SK-N-SH treated with all-trans-retinoic acid at 6 μM for 48 hours (cell line): Measurements from ENCODE around the gene OTX2.

Source experiments
- ATAC-seq: fragments of 200-7000 bp; cut with Tn5 transposase; 3 replicates; pipeline ENCODE4 v1.9.1; 2020; ENCODE audit warnings: mild to moderate bottlenecking, moderate library complexity
- ARNTL ChIP-seq: fragments of 450-650 bp; formaldehyde crosslinking; IDR thresholded peaks from 2 replicates; pipeline ENCODE4 v1.5.0; 2020; ENCODE audit warnings: low read depth, mild to moderate bottlenecking, moderate library complexity, borderline replicate concordance
- BACH2 ChIP-seq: fragments of 250-450 bp; sonication (Bioruptor Pico); IDR thresholded peaks from 2 replicates; pipeline ENCODE4 v1.9.0; 2021; ENCODE audit warnings: mild to moderate bottlenecking, borderline replicate concordance
- CSDC2 ChIP-seq: fragments of 250-450 bp; sonication (Bioruptor Pico); IDR thresholded peaks from 2 replicates; pipeline ENCODE4 v1.5.0; 2020; ENCODE audit warnings: mild to moderate bottlenecking, moderate library complexity
- CSRNP3 ChIP-seq: fragments of 250-450 bp; sonication (Bioruptor Pico); IDR thresholded peaks from 2 replicates; pipeline ENCODE4 v1.5.1; 2021; ENCODE audit warnings: mild to moderate bottlenecking, moderate library complexity
- ESRRG ChIP-seq: fragments of 250-450 bp; sonication (Bioruptor Pico); IDR thresholded peaks from 2 replicates; pipeline ENCODE4 v1.6.1; 2021; ENCODE audit warnings: mild to moderate bottlenecking
- GLIS3 ChIP-seq: fragments of 250-450 bp; sonication (Bioruptor Pico); IDR thresholded peaks from 2 replicates; pipeline ENCODE4 v1.5.0; 2020; ENCODE audit warnings: mild to moderate bottlenecking, moderate library complexity
- ISL1 ChIP-seq: fragments of 250-450 bp; sonication (Bioruptor Pico); IDR thresholded peaks from 2 replicates; pipeline ENCODE4 v2.1.2; 2022; ENCODE audit warnings: mild to moderate bottlenecking, moderate library complexity
- OSR1 ChIP-seq: fragments of 250-450 bp; sonication (Bioruptor Pico); IDR thresholded peaks from 2 replicates; pipeline ENCODE4 v1.8.0; 2022; ENCODE audit warnings: moderate library complexity, mild to moderate bottlenecking, inconsistent platforms
- PPARA ChIP-seq: fragments of 250-450 bp; sonication (Bioruptor Pico); IDR thresholded peaks from 2 replicates; pipeline ENCODE4 v1.5.0; 2020; ENCODE audit warnings: mild to moderate bottlenecking, borderline replicate concordance
- RARB ChIP-seq: fragments of 250-450 bp; sonication (Bioruptor Pico); IDR thresholded peaks from 2 replicates; pipeline ENCODE4 v1.8.0; 2021; ENCODE audit warnings: mild to moderate bottlenecking, moderate library complexity
- SNAI2 ChIP-seq: fragments of 250-450 bp; sonication (Bioruptor Pico); IDR thresholded peaks from 2 replicates; pipeline ENCODE4 v1.5.0; 2020; ENCODE audit warnings: mild to moderate bottlenecking, moderate library complexity
- TCF4 ChIP-seq: fragments of 250-450 bp; sonication (Bioruptor Pico); IDR thresholded peaks from 2 replicates; pipeline ENCODE4 v1.8.0; 2021; ENCODE audit warnings: mild to moderate bottlenecking, moderate library complexity, borderline replicate concordance
- TOX ChIP-seq: fragments of 250-450 bp; sonication (Bioruptor Pico); IDR thresholded peaks from 2 replicates; pipeline ENCODE4 v1.8.0; 2021; ENCODE audit warnings: mild to moderate bottlenecking, moderate library complexity, borderline replicate concordance
- TSHZ2 ChIP-seq: fragments of 250-450 bp; sonication (Bioruptor Pico); IDR thresholded peaks from 2 replicates; pipeline ENCODE4 v1.5.0; 2020; ENCODE audit warnings: mild to moderate bottlenecking, moderate library complexity
- ZC3H10 ChIP-seq: fragments of 250-450 bp; sonication (Bioruptor Pico); IDR thresholded peaks from 2 replicates; pipeline ENCODE4 v1.5.1; 2021; ENCODE audit warnings: mild to moderate bottlenecking, moderate library complexity
- ZFP3 ChIP-seq: fragments of 250-450 bp; sonication (Bioruptor Pico); IDR thresholded peaks from 2 replicates; pipeline ENCODE4 v1.5.0; 2020; ENCODE audit warnings: mild to moderate bottlenecking, moderate library complexity
- ZFP30 ChIP-seq: fragments of 450-650 bp; formaldehyde crosslinking; IDR thresholded peaks from 2 replicates; pipeline ENCODE4 v1.5.0; 2022; ENCODE audit warnings: mild to moderate bottlenecking, moderate library complexity
- ZNF565 ChIP-seq: fragments of 450-650 bp; formaldehyde crosslinking; conservative IDR thresholded peaks from 2 replicates; pipeline ENCODE4 v1.5.0; 2020; ENCODE audit warnings: low read depth, mild to moderate bottlenecking, moderate library complexity
- ZNF70 ChIP-seq: fragments of 450-650 bp; formaldehyde crosslinking; IDR thresholded peaks from 2 replicates; pipeline ENCODE4 v1.5.0; 2020; ENCODE audit warnings: mild to moderate bottlenecking, moderate library complexity
- TF ChIP-seq, protein P1 (sequence below): fragments of 250-450 bp; sonication (Bioruptor Pico); IDR thresholded peaks from 2 replicates; pipeline ENCODE4 v1.8.0; 2021; ENCODE audit warnings: low read depth, mild to moderate bottlenecking, moderate library complexity, borderline replicate concordance
- TF ChIP-seq, protein P2 (sequence below): fragments of 250-450 bp; sonication (Bioruptor Pico); IDR thresholded peaks from 2 replicates; pipeline ENCODE4 v1.8.0; 2020; ENCODE audit warnings: mild to moderate bottlenecking, moderate library complexity, borderline replicate concordance

OTX2 gene

DNA sequence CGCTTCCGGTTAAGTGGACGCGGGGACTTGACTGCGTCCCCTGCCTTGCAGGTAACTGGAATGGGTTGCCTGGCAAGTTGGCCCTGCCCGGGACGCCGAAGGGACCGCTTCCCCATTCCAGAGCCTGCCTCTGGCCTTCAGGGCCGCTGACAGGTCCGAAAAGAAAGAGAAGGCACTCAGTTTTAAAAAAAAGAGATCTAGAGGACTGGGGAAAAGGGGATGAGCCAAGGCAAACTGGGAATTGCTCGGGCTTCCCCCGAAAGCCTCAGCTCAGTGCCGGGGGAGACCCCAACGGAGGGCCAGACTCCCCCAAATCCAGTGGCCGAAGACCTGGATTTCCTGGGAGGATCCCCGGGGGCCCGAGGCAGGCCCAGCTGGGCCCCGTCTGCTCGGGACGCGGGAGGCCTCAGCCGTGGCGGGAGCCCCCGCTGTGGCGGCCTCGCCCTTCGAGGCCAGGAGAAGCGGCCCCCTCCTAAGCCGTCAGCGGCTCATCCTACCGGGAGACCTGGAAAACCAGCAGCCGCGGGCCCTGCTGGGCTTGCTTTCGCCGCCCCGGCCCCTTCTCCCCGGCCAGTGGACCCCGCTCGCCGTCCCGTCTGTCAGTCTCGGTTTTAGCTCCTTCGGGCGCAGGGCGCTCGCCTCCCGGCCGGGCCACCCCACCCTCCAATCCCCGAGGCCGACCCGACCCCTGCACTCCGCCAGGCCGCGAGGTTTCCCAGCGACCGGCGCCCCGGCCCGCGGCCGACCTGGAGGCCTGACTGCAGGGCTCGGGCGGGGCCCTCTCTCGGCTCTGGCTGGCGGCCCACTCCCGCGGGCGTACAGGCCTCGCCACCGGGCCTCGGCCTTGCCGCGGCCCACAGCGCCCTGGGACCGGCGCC is 12.5 kb downstream of the OTX2 start:
- no peak for TF ChIP-seq SNAI2 (CRISPR knock-in tag)
- TF ChIP-seq OSR1 (CRISPR knock-in tag): no peak
- no peak for TF ChIP-seq ZFP30 (CRISPR knock-in tag)
- TF ChIP-seq ARNTL (CRISPR knock-in tag): no peak
- TF ChIP-seq RARB (CRISPR knock-in tag): no peak
- TF ChIP-seq ISL1 (CRISPR knock-in tag): no peak
- no peak for TF ChIP-seq ZNF565 (CRISPR knock-in tag)
- no peak for TF ChIP-seq TOX (CRISPR knock-in tag)
- TF ChIP-seq ZNF70 (CRISPR knock-in tag): no peak
- TF ChIP-seq ZC3H10: no peak
- TF ChIP-seq CSRNP3 (CRISPR knock-in tag): no peak
- TF ChIP-seq, protein P1, sequence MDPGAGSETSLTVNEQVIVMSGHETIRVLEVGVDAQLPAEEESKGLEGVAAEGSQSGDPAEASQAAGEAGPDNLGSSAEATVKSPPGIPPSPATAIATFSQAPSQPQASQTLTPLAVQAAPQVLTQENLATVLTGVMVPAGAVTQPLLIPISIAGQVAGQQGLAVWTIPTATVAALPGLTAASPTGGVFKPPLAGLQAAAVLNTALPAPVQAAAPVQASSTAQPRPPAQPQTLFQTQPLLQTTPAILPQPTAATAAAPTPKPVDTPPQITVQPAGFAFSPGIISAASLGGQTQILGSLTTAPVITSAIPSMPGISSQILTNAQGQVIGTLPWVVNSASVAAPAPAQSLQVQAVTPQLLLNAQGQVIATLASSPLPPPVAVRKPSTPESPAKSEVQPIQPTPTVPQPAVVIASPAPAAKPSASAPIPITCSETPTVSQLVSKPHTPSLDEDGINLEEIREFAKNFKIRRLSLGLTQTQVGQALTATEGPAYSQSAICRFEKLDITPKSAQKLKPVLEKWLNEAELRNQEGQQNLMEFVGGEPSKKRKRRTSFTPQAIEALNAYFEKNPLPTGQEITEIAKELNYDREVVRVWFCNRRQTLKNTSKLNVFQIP (CRISPR knock-in tag): no peak
- no peak for TF ChIP-seq CSDC2 (CRISPR knock-in tag)
- TF ChIP-seq, protein P2, sequence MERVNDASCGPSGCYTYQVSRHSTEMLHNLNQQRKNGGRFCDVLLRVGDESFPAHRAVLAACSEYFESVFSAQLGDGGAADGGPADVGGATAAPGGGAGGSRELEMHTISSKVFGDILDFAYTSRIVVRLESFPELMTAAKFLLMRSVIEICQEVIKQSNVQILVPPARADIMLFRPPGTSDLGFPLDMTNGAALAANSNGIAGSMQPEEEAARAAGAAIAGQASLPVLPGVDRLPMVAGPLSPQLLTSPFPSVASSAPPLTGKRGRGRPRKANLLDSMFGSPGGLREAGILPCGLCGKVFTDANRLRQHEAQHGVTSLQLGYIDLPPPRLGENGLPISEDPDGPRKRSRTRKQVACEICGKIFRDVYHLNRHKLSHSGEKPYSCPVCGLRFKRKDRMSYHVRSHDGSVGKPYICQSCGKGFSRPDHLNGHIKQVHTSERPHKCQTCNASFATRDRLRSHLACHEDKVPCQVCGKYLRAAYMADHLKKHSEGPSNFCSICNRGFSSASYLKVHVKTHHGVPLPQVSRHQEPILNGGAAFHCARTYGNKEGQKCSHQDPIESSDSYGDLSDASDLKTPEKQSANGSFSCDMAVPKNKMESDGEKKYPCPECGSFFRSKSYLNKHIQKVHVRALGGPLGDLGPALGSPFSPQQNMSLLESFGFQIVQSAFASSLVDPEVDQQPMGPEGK (CRISPR knock-in tag): no peak
- peak; percentile 33 for ATAC-seq

- no peak for ATAC-seq
- TF ChIP-seq BACH2 (CRISPR knock-in tag) (no peak), TSHZ2 (CRISPR knock-in tag) (no peak), ESRRG (CRISPR knock-in tag) (no peak), ZNF70 (CRISPR knock-in tag) (no peak), ARNTL (CRISPR knock-in tag) (no peak), TOX (CRISPR knock-in tag) (no peak), ISL1 (CRISPR knock-in tag) (no peak), CSDC2 (CRISPR knock-in tag) (no peak), TCF4 (CRISPR knock-in tag) (no peak), ZC3H10 (no peak), ZFP3 (CRISPR knock-in tag) (no peak), RARB (CRISPR knock-in tag) (no peak), ZNF565 (CRISPR knock-in tag) (no peak)
- TF ChIP-seq, all 23 proteins: peak for 0
These were observed 13.2 kb downstream of the OTX2 start for GRCh38 chr14:56797003-56797568.

GRCh38 chr14:56796259-56796658 is 14.0 kb downstream of the OTX2 start:
- ATAC-seq: no peak
- TF ChIP-seq SNAI2 (CRISPR knock-in tag) (no peak), ZNF565 (CRISPR knock-in tag) (no peak), ZFP3 (CRISPR knock-in tag) (no peak), TOX (CRISPR knock-in tag) (no peak), GLIS3 (CRISPR knock-in tag) (no peak), ARNTL (CRISPR knock-in tag) (no peak), RARB (CRISPR knock-in tag) (no peak), ISL1 (CRISPR knock-in tag) (no peak), CSDC2 (CRISPR knock-in tag) (no peak), ESRRG (CRISPR knock-in tag) (no peak), PPARA (CRISPR knock-in tag) (no peak)
